GM12892 (cell line): Measurements from ENCODE around the gene RAB40AL.
"Not testable (repeated sequence)": the region's sequence is repeated elsewhere in the genome, so short reads cannot be mapped to it uniquely, and the experiment has no call there.

Experiments used
- DNase-seq: peaks from one replicate; pipeline ENCODE4 v3.0.0; 2011; ENCODE audit not compliant: insufficient read length
- FAIRE-seq: peaks from 2 replicates; lab custom pipeline; 2011; peaks lifted over from hg19 to GRCh38; lab: Jason Lieb, UNC
- POLR2A ChIP-seq: IDR thresholded peaks from 2 replicates; pipeline ENCODE4 v1.6.1; 2011; ENCODE audit warnings: low read depth, low read length, control low read depth
- POLR2AphosphoS5 ChIP-seq: IDR thresholded peaks from 2 replicates; pipeline ENCODE4 v1.6.1; 2011; ENCODE audit warnings: low read depth, low read length, control low read depth
- TAF1 ChIP-seq: IDR thresholded peaks from 2 replicates; pipeline ENCODE4 v1.6.1; 2011; ENCODE audit warnings: low read depth, mild to moderate bottlenecking, control low read depth, low read length, borderline replicate concordance

Gene RAB40AL

DNA sequence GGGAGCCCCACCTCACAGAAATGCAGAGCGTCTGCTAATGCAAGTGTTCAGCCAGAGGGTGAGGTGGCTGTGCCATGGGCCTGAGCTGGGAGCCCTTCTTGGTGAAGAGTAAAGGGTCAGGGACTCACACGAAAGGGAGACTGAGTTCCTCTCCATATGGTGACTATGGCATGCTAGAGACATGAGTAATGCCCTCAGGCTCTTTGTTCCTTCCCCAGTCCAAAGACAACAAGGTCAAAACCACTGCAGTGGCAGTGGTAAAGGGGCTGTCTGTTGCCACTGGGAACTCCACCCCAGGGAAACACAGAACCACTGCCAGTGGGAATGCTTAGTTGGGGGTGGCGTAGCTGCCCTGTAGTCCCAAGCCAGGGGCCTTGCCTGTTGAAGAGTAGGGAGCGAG, 22.4 kb downstream of the RAB40AL start:
- no peak for TF ChIP-seq POLR2AphosphoS5
- TF ChIP-seq POLR2A: no peak
- TF ChIP-seq TAF1: no peak
- DNase-seq (no peak), FAIRE-seq (no peak)

DNA sequence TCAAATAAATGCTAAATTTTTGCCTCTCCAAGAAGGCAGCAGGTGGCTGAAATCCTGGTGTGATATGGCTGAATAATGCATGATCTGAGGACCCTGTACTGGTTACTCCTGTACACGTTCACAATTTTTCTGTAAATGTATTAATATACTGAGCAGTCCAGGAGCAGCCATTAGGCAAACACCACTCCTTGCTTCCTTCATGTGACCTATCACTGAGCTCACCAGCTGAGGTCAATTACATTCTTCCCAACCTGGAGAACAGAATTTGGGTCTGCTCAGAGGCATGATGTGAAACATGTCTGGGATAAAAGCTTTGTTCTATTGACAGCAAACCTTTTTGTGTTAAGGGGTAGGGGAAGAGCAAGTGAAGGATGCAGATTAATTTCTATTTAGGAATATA, 26.9 kb downstream of the RAB40AL start:
- TF ChIP-seq TAF1 (no peak), POLR2A (no peak), POLR2AphosphoS5 (no peak)
- FAIRE-seq: no peak
- no peak for DNase-seq

DNA sequence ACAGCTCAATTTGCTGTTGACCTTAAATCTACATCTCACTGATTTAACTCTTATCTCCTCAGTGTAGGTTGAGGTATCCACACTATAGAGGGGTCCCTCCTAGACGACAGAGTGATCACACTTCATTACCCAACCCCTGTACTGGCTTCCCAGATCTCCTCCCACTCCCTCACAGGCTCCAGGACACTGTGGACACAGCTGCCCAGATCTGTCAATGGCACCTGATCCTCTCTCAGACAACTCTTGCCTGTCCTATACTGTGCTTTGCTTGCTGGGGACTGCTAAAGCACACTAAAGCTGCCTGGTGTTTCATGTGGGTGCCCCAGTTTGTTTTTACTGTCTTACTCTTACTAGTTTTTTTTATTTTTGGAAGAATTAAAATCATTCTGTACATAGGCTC, 27.9 kb downstream of the RAB40AL start:
- FAIRE-seq (no peak), DNase-seq (no peak)
- TF ChIP-seq POLR2AphosphoS5: no peak
- TF ChIP-seq POLR2A: no peak
- TF ChIP-seq TAF1: no peak

DNA sequence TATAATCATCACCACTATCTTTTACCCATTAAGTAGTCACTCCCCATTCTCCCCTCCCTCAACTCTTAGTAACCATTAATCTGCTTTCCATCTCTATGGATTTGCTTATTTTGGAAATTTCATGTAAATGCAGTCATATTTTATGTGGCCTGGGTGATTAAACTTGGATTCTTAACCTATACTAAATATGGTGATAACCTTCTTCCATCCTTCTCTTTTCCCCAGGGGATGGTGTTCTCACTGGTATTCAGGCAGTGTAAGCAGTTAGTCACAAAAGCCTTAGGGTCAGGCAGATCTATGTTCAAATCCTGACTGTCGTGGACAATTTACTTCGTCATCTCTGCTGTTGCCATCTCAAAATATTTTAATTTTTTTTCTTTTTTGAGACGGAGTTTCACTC, 29.6 kb downstream of the RAB40AL start:
- FAIRE-seq: no peak
- DNase-seq: no peak
- TF ChIP-seq POLR2A: no peak
- no peak for TF ChIP-seq TAF1
- no peak for TF ChIP-seq POLR2AphosphoS5

DNA sequence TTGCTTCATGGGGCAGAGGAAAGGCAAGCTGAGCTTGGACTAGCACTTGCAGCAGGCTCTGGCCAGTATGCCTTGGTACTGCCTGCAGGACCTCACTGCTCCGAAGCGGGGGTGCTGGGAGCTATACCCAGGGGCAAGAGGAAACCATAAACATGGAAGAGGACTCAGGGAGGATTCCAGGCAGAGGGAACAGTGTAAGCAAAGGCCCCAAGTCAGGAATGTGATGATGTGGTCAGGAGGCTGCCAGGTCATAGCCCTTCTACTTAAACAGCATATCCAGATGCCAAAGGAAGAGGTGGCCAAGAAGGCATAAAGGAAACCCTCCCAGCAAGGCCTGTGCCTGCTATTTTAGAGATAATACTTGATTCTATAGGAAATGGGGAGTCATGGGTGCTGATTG, 31.1 kb downstream of the RAB40AL start:
- DNase-seq (no peak), FAIRE-seq (no peak)
- TF ChIP-seq POLR2AphosphoS5: no peak
- no peak for TF ChIP-seq POLR2A
- no peak for TF ChIP-seq TAF1

DNA sequence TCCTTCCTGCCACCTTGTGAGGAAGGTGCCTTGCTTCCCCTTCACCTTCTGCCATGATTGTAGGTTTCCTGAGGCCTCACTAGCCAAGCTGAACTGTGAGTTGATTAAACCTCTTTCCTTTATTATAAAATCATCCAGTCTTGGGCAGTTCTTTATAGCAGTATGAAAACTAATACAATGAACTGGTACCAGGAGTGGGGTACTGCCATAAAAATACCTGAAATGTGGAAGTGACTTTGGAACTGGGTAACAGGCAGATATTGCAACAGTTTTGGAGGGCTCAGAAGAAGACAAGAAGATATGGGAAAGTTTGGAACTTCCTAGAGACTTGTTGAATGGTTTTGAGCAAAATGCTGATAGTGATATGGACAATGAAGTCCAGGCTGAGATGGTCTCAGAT, 34.5 kb downstream of the RAB40AL start:
- FAIRE-seq, DNase-seq: not testable (repeated sequence)

DNA sequence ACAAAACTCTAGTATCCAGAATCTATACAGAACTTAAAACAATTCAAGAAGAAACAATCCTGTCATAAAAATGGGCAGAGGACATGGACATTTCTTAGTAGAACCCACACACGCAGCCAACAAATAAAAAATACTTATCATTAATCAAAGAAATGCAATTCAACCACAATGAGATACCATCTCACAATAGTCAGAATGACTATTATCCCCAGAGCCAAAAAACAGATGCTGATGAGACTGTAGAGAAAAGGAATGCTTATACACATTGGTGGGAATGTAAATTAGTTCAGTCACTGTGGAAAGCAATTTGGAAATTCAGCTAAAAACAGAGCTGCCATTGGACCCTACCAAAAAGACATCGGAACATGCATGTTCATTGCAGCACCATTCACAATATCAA, 37.9 kb downstream of the RAB40AL start:
- FAIRE-seq (no peak), DNase-seq (no peak)
- no peak for TF ChIP-seq TAF1

DNA sequence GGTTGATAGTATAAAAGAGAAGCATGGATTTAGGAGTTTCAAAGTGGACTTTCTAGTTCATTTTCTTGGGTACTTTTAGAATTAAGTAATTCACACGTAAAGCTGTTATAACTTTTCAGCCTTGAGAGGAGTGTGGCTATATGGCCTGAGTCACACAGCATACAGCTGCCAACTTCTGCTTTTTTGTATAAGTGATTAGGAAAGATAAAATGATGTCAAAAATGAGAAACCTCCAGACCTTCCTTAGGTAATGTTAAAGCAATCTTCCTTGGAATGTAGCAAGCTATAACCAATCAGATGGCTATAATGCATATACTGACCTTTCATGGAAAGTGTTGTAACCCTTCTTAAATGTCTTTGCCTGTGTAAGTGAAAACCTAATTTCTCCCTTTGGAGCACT, 39.2 kb downstream of the RAB40AL start:
- DNase-seq: no peak
- no peak for TF ChIP-seq POLR2AphosphoS5
- TF ChIP-seq POLR2A: no peak
- no peak for TF ChIP-seq TAF1
- no peak for FAIRE-seq

DNA sequence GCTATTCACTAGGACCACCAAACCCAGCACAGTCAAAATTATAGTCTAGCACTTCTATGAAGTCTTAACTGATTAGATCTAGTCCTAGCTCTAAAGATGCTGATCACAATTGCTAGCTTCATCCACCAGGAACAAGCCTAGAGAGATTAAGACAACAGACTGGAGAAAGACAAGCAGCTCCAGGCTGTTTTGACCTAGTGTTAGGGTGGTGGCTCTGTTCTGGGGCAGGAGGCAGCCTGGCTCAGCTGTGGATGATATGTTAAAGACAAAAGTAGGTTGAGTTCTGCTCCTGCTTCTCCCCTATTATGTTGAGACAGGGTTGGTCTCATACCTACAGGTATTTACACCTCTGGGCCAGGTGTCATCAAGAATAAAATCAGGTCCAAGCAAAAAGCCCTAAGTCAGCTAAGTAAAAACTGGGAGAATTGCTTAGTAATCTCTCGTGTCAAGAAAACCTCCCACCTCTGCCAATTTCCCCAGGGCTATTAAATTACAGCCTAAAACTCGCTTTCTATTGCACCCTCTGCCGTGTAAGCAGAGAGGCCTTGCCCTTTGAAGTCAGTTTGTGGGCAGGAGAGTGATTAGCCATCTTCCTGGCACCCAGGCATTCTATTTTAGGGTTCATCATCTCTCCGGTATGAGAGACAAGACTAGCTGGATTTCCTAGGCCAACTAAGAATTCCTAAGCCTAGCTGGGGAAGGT, 39.9 kb downstream of the RAB40AL start:
- TF ChIP-seq POLR2A (no peak), POLR2AphosphoS5 (no peak), TAF1 (no peak)
- DNase-seq (no peak), FAIRE-seq (no peak)

DNA sequence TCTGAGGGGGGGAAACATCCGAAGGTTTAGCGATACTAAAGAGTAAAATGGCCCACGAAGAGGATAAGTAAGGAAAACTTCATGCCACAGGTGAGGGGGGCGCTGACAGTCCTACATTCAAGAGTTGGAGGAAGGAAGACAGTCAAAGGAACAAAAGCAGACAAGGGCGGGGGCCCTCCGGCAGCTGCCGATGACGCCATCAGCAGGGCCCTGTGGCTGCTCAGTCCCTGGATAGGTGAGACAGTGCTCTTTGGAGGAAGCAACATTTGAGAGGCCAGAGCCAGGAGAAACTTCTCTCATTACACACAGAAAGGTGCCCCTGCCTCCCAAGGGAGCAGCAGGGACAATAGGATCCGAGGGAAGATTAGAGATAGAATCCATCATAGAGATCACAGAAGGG, 41.5 kb downstream of the RAB40AL start:
- FAIRE-seq (no peak), DNase-seq (no peak)
- TF ChIP-seq POLR2AphosphoS5 (no peak), POLR2A (no peak), TAF1 (no peak)

DNA sequence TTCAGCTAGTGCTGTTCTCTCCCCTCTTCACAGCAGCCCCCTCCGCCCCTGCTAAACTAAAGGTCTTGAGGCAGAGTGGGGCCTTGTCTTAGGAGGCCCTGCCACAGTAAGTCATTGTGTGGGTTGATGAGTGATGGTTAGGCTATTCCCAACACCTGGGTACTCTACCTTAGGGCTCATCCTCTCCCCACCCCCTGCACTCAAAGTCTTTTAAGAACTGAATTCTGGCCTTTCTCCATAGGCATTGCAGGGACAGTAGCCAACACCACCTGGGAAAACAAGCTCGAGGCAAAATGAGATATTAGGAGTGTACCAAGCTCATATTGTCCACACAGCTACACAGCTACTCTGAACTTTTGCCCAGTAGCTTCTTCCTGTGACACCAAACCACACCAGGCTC, 42.5 kb downstream of the RAB40AL start:
- no peak for DNase-seq
- no peak for FAIRE-seq
- no peak for TF ChIP-seq TAF1
- no peak for TF ChIP-seq POLR2A
- no peak for TF ChIP-seq POLR2AphosphoS5

DNA sequence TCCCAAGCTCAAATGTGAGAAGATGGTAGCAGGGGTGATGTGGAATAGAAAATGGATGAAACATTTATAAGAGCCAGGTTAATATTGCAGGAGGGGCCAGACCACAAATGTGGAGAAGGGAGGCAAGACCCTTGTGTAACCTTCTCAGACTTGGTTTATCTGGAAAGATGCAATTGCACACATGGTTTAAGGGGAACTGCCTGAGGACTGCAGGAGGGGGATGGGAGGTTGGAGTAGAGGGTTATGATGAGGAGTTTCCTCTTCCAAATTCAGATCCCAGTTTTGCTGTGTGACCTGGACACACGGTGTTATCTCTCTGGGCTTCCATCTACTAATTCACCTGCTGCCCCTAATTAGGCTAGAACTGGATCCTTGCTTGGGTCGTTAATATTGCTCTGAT, 46.1 kb downstream of the RAB40AL start:
- TF ChIP-seq POLR2A (no peak), TAF1 (no peak), POLR2AphosphoS5 (no peak)
- DNase-seq (no peak), FAIRE-seq (no peak)

DNA sequence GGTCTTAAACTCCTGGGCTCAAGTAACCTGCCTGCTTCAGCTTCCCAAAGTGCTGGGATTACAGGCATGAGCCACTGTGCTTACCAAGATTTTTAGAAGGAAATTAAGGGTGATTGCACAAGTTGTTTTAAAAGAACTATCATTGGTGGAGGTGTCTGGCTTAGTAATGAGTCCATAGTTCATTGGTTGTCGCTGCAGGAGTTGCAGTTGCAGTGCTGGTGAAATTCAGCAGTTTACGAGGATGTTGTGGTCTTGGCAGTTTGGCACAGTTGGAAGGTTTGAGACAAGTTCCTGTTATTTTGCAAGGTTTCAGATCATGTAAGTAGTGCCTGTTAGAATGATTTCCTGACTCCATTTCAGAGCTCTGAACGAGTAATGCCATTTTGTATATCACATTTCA, 48.1 kb downstream of the RAB40AL start:
- FAIRE-seq: no peak
- no peak for DNase-seq
- TF ChIP-seq POLR2A (no peak), POLR2AphosphoS5 (no peak), TAF1 (no peak)
